HEK293T (cell line): ENCODE measurements around the gene IP6K3.

Experiments used
- BHLHE40 ChIP-seq: fragments of 450-650 bp; IDR thresholded peaks from 2 replicates; pipeline ENCODE4 v1.6.1; 2016; ENCODE audit warnings: mild to moderate bottlenecking, moderate library complexity, borderline replicate concordance
- FOXM1 ChIP-seq: fragments of 450-650 bp; IDR thresholded peaks from 2 replicates; pipeline ENCODE4 v1.6.1; 2017; ENCODE audit warnings: mild to moderate bottlenecking, borderline replicate concordance
- NFRKB ChIP-seq: fragments of 450-650 bp; IDR thresholded peaks from 2 replicates; pipeline ENCODE4 v1.6.1; 2016; ENCODE audit warnings: mild to moderate bottlenecking, moderate library complexity
- SP1 ChIP-seq: fragments of 450-650 bp; IDR thresholded peaks from 2 replicates; pipeline ENCODE4 v1.6.1; 2017
- TARDBP ChIP-seq: fragments of 450-650 bp; IDR thresholded peaks from 2 replicates; pipeline ENCODE4 v1.6.1; 2016

DNA sequence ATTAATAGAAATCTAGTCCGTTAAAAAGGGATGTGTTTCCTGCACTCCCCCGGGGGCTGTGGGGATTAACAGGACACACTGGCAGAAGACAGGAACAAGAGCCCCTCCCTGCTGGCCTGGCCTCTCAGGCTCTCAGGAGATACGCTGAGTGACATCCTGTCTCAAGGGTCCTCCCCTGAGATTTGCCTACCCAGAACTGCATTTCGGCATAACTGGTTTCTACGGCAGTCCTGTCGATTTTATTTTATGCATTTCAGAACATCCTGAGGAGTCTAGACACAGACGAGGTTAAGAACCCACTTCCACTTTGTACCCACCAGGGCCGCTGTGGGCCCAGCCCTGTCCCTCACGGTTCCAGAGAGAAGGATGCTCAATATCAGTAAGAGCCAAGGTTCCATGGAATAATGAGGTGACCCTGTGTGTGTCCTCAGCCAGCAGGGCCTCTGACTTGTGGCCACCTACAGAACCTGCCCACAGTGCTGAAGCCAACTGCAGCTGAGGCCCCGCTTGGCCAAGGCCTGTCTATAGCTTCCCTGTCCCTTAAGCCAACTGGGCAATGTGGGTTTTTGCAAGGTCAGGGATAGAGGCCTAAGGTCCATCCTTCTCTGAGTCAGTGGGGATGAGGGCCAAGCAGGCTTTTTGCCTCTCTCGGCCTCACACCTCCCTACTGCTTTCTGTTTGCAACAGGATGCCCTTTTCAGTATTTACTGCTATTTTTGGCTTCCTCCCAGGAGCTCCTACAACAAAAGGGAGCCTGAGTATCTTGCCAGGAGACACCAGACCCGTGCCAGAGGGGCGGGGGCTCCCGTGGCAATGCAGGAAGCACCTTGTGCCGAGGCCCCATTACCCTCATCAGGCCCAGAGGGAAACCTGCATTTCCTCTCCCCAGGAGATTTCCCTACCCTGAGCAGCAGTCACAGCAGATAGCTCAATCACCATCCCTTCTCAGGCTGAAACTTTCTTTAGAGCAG, 49.9 kb downstream of the IP6K3 start:
- TF ChIP-seq NFRKB (no peak), BHLHE40 (no peak), SP1 (no peak), TARDBP (no peak), FOXM1 (no peak)
